PC-3 (cell line): ENCODE results near the gene PPBP. TPM values are rescaled to one million over a fixed set of nuclear protein-coding genes. Genes with fewer than 3 reads are reported as not detected.

Experiments used
- ATAC-seq: fragments of 200-7000 bp; cut with Tn5 transposase; 2 replicates; pipeline ENCODE4 v1.9.1; 2020; ENCODE audit warnings: mild to moderate bottlenecking, moderate library complexity
- BruUV-seq: library from RNA; stranded (reverse); fragments of 400-500 nt; replicated peaks from 2 replicates; lab custom pipeline; 2021; lab: Mats Ljungman, UMichigan
- CTCF ChIA-PET: fragments of 300-600 bp; sonication (Branson Sonifier 250); formaldehyde crosslinking; loops from one replicate; lab custom pipeline; 2022; ENCODE audit warnings: antibody characterized with exemption; lab: Charles Lee
- POLR2A ChIA-PET: fragments of 300-600 bp; sonication (Branson Sonifier 250); formaldehyde crosslinking; loops from one replicate; lab custom pipeline; 2022; ENCODE audit warnings: antibody characterized with exemption; ENCODE audit not compliant: unreplicated experiment; lab: Charles Lee
- DNase-seq: peaks from one replicate; pipeline ENCODE4 v3.0.0-alpha.2; 2015
- H2AFZ ChIP-seq: fragments of 300-600 bp; sonication (generic); 2 replicates; pipeline ENCODE4 v1.6.0; 2016; ENCODE audit warnings: antibody characterized with exemption, low read length
- H3F3A ChIP-seq: fragments of 300-600 bp; sonication (generic); one replicate; pipeline ENCODE4 v1.6.0; 2017; ENCODE audit warnings: antibody characterized with exemption, low read length, control low read depth, mild to moderate bottlenecking; ENCODE audit not compliant: unreplicated experiment
- H3K27ac ChIP-seq: fragments of 300-600 bp; sonication (generic); 2 replicates; pipeline ENCODE4 v1.5.1; 2016; ENCODE audit warnings: mild to moderate bottlenecking, low read length
- H3K27me3 ChIP-seq: fragments of 300-600 bp; sonication (generic); 2 replicates; pipeline ENCODE4 v1.6.1; 2016; ENCODE audit warnings: low read length, mixed read lengths
- H3K36me3 ChIP-seq: fragments of 300-600 bp; sonication (generic); 2 replicates; pipeline ENCODE4 v1.6.1; 2016; ENCODE audit warnings: low read depth, mixed run types, low read length, mixed read lengths
- H3K4me1 ChIP-seq: fragments of 300-600 bp; sonication (generic); 2 replicates; pipeline ENCODE4 v1.5.1; 2016; ENCODE audit warnings: low read length; ENCODE audit not compliant: insufficient read depth
- H3K4me2 ChIP-seq: fragments of 300-600 bp; sonication (generic); 2 replicates; pipeline ENCODE4 v1.6.0; 2016; ENCODE audit warnings: low read length
- H3K4me3 ChIP-seq: fragments of 300-600 bp; sonication (generic); 2 replicates; pipeline ENCODE4 v1.5.1; 2016; ENCODE audit warnings: mild to moderate bottlenecking, low read length, mixed read lengths
- H3K79me2 ChIP-seq: fragments of 300-600 bp; sonication (generic); 2 replicates; pipeline ENCODE4 v1.6.1; 2017; ENCODE audit warnings: low read length, mixed read lengths
- H3K9ac ChIP-seq: fragments of 300-600 bp; sonication (generic); 2 replicates; pipeline ENCODE4 v1.6.0; 2016; ENCODE audit warnings: mild to moderate bottlenecking, low read length
- H3K9me2 ChIP-seq: fragments of 300-600 bp; sonication (generic); replicated peaks from 2 replicates; pipeline ENCODE4 v1.6.1; 2016; ENCODE audit warnings: mixed run types, low read length, mixed read lengths
- H3K9me3 ChIP-seq: fragments of 300-600 bp; sonication (generic); 2 replicates; pipeline ENCODE4 v1.6.1; 2016; ENCODE audit warnings: low read length, mixed read lengths
- H4K20me1 ChIP-seq: fragments of 300-600 bp; sonication (generic); 2 replicates; pipeline ENCODE4 v1.6.1; 2016; ENCODE audit warnings: low read length, mixed read lengths
- CTCF ChIP-seq: fragments of 300-600 bp; sonication (generic); conservative IDR thresholded peaks from 2 replicates; pipeline ENCODE4 v1.5.1; 2017; ENCODE audit warnings: antibody characterized with exemption, low read depth, mild to moderate bottlenecking, low read length
- EZH2 ChIP-seq: fragments of 300-600 bp; sonication (generic); IDR thresholded peaks from one replicate; pipeline ENCODE4 v1.6.1; 2017; ENCODE audit warnings: antibody characterized with exemption, mild to moderate bottlenecking, low read length; ENCODE audit not compliant: unreplicated experiment
- EZH2phosphoT487 ChIP-seq: fragments of 300-600 bp; sonication (generic); IDR thresholded peaks from 2 replicates; pipeline ENCODE4 v1.6.1; 2018; ENCODE audit warnings: mild to moderate bottlenecking, antibody characterized with exemption, low read length, borderline replicate concordance
- intact Hi-C: fragments of 100-400 bp; cut with micrococcal nuclease; formaldehyde crosslinking; loops from 2 replicates; pipeline ENCODE4 v1.9.0; 2023
- total RNA-seq: library from RNA; depleted of rRNA; stranded (reverse); fragments of >200 nt; gene quantifications from 2 replicates; pipeline ENCODE4 v1.2.3, GENCODE V29; 2014

Gene PPBP
- total RNA-seq, 1 experiment from 2014 or later = not detected

DNA sequence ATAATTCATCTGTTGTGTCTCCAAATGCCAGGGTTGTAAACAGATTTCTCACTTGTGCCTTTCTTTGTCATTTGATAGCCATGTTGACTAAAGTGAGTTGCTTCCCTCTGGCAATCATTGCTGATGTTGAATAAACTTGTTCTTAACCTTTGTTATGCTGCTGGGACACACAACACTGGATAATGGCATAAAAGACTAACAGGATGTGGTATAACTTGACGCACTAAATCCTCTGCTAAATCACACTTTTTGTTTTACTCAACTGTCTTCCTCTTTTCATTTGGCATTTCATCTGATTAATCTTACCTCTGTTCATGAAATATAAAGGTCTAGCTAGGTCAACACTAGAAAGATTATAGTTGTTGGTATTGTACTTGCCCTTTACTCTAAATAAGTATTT is 28.1 kb upstream of the PPBP start:
- Histone ChIP-seq H3K27me3 (no peaks in the 10 kb centered on the region), H2AFZ (no peak overlapping the region), H3K27ac (peak overlapping the region; percentile 91), H3K4me2 (peak overlapping the region; percentile 66), H3F3A (peaks cover 9% of the 10 kb centered on the region), H3K36me3 (no peaks in the 10 kb centered on the region), H3K4me1 (peaks cover 24% of the 10 kb centered on the region), H3K9me3 (no peaks in the 10 kb centered on the region), H3K4me3 (no peak overlapping the region), H3K79me2 (no peaks in the 10 kb centered on the region), H3K9me2 (no peaks in the 10 kb centered on the region), H4K20me1 (no peaks in the 10 kb centered on the region), H3K9ac (peak overlapping the region; percentile 64)
- peak; percentile 94 for DNase-seq
- peak; percentile 94 for ATAC-seq
- TF ChIP-seq EZH2phosphoT487 = no peak
- TF ChIP-seq CTCF = no peak
- TF ChIP-seq EZH2 = no peak
- BruUV-seq = no TSS peak
- CTCF ChIA-PET = no interaction called here
- POLR2A ChIA-PET = interaction anchor here (0.6 to 2.1 kb wide), 2 partner anchors 93 to 132 kb away, joined by 5 to 6 read pairs; no protein-coding TSS in a partner anchor
- intact Hi-C loops = loop anchor here (2.0 to 5.0 kb wide), 3 partner anchors 21 to 149 kb away; partner anchors contain the start of gene CXCL1

GRCh38 chr4:74015126-74015780 is 27.3 kb upstream of the PPBP start:
- H3K4me3 ChIP-seq = no peak overlapping the region
- H3K9me3 ChIP-seq = no peaks in the 10 kb centered on the region
- intact Hi-C loops = loop anchor here (5.0 kb wide), 2 partner anchors 68 to 148 kb away; partner anchors contain the start of gene CXCL1
- DNase-seq (no peak), ATAC-seq (no peak)
- H2AFZ ChIP-seq = no peak overlapping the region
- H3K27me3 ChIP-seq = no peaks in the 10 kb centered on the region
- H3K27ac ChIP-seq = peak overlapping the region; percentile 91
- POLR2A ChIA-PET = interaction anchor here (0.6 to 2.1 kb wide), 2 partner anchors 94 to 133 kb away, joined by 5 to 6 read pairs; no protein-coding TSS in a partner anchor
- H3F3A ChIP-seq = peaks cover 9% of the 10 kb centered on the region
- H4K20me1 ChIP-seq = no peaks in the 10 kb centered on the region
- CTCF ChIA-PET = interaction anchor here (0.6 kb wide), 1 partner anchor 162 kb away, joined by 3 read pairs; the partner anchor contains the start of gene PF4V1
- peak overlapping the region; percentile 20 for H3K4me2 ChIP-seq
- H3K9ac ChIP-seq = peak overlapping the region; percentile 12
- TSS peak; percentile 57 for BruUV-seq
- H3K4me1 ChIP-seq = peaks cover 24% of the 10 kb centered on the region
- TF ChIP-seq EZH2phosphoT487 = no peak
- TF ChIP-seq EZH2 = no peak
- no peak for TF ChIP-seq CTCF
- no peaks in the 10 kb centered on the region for H3K9me2 ChIP-seq
- no peaks in the 10 kb centered on the region for H3K79me2 ChIP-seq
- H3K36me3 ChIP-seq = no peaks in the 10 kb centered on the region

- intact Hi-C loops = no loop called here
- H3K79me2 ChIP-seq = no peaks in the 10 kb centered on the region
- H3F3A ChIP-seq = peaks cover 9% of the 10 kb centered on the region
- H3K36me3 ChIP-seq = no peaks in the 10 kb centered on the region
- H3K9me2 ChIP-seq = no peaks in the 10 kb centered on the region
- ATAC-seq (no peak), DNase-seq (peak; percentile 43)
- BruUV-seq = no TSS peak
- no peak overlapping the region for H3K9ac ChIP-seq
- ChIA-PET CTCF (no interaction called here), POLR2A (no interaction called here)
- peaks cover 24% of the 10 kb centered on the region for H3K4me1 ChIP-seq
- H4K20me1 ChIP-seq = no peaks in the 10 kb centered on the region
- TF ChIP-seq EZH2phosphoT487 = no peak
- TF ChIP-seq CTCF = no peak
- no peak for TF ChIP-seq EZH2
- H3K27me3 ChIP-seq = no peaks in the 10 kb centered on the region
- no peak overlapping the region for H3K27ac ChIP-seq
- H3K9me3 ChIP-seq = no peaks in the 10 kb centered on the region
- no peak overlapping the region for H3K4me2 ChIP-seq
- no peak overlapping the region for H2AFZ ChIP-seq
- H3K4me3 ChIP-seq = no peak overlapping the region
These were observed 26.3 kb upstream of the PPBP start for GRCh38 chr4:74014332-74014731.
